HepG2 (cell line): ENCODE data around the gene CPT1A. TPM values are rescaled to one million over a fixed set of nuclear protein-coding genes. Genes with fewer than 3 reads are reported as not detected.

Experiments used
- ATAC-seq: fragments of 200-7000 bp; cut with Tn5 transposase; 3 replicates; pipeline ENCODE4 v1.9.1; 2020; ENCODE audit warnings: mild to moderate bottlenecking, moderate library complexity
- BruUV-seq: library from RNA; stranded (reverse); fragments of 400-500 nt; replicated peaks from 2 replicates; lab custom pipeline; 2021; lab: Mats Ljungman, UMichigan
- CTCF ChIA-PET: fragments of 300-600 bp; formaldehyde crosslinking; extraction: SDS; loops from one replicate; lab custom pipeline; 2021; ENCODE audit warnings: low total read pairs, inconsistent platforms, low intra/inter-chr PET ratio; lab: Yijun Ruan, JAX
- POLR2A ChIA-PET: fragments of 350-600 bp; sonication (Branson Sonifier 250); formaldehyde crosslinking; loops from one replicate; lab custom pipeline; 2020; ENCODE audit warnings: antibody characterized with exemption, inconsistent platforms; lab: Yijun Ruan, JAX
- DNase-seq: peaks from one replicate; pipeline ENCODE4 v3.0.0-alpha.2; 2015; ENCODE audit warnings: low spot score
- FAIRE-seq: peaks from 3 replicates; lab custom pipeline; 2011; peaks lifted over from hg19 to GRCh38; lab: Jason Lieb, UNC
- H2AFZ ChIP-seq: one replicate; pipeline ENCODE4 v1.6.1; 2011; ENCODE audit warnings: low read length, inconsistent platforms
- H3K27ac ChIP-seq: fragments of 300-600 bp; 3 replicates; pipeline ENCODE4 v1.8.0; 2011; ENCODE audit warnings: mixed run types, mild to moderate bottlenecking, mixed read lengths, low read length, inconsistent platforms; ENCODE audit not compliant: insufficient read depth; ENCODE audit errors: extremely low read length
- H3K27me3 ChIP-seq, 2 experiments: fragments of 200-600 bp in 1 of 2; 2 replicates in 1 of 2; 3 replicates in 1 of 2; pipeline versions ENCODE4 v1.6.0 to v1.8.0; 2011; ENCODE audit warnings: low read length in 2 of 2, mild to moderate bottlenecking in 2 of 2, moderate library complexity in 2 of 2, inconsistent platforms in 1 of 2; ENCODE audit not compliant: insufficient read depth in 2 of 2, control insufficient read depth in 1 of 2
- H3K36me3 ChIP-seq, 2 experiments: fragments of 200-600 bp in 1 of 2; replicated peaks in 1 of 2; 2 replicates in 1 of 2; 3 replicates in 1 of 2; pipeline versions ENCODE4 v1.5.1 to v1.8.0; 2011; ENCODE audit warnings: low read length in 2 of 2, inconsistent platforms in 1 of 2; ENCODE audit not compliant: insufficient read depth in 2 of 2, control insufficient read depth in 1 of 2
- H3K4me1 ChIP-seq: 2 replicates; pipeline ENCODE4 v1.5.1; 2012; ENCODE audit warnings: low read length, inconsistent platforms; ENCODE audit not compliant: insufficient read depth
- H3K4me2 ChIP-seq: 2 replicates; pipeline ENCODE4 v1.6.0; 2011; ENCODE audit warnings: low read depth, low read length, inconsistent platforms
- H3K4me3 ChIP-seq, 3 experiments: fragments of 200-600 bp in 1 of 3; sonication (generic), shearing (Covaris generic) in 1 of 3; replicated peaks in 1 of 3; 2 replicates each; pipeline ENCODE4 v1.5.1; 2011 to 2016; ENCODE audit warnings: low read length in 3 of 3, inconsistent platforms in 2 of 3, low read depth in 2 of 3, mild to moderate bottlenecking in 2 of 3, control low read depth in 1 of 3, mixed read lengths in 1 of 3; ENCODE audit not compliant: insufficient read depth in 1 of 3
- H3K79me2 ChIP-seq: one replicate; pipeline ENCODE4 v1.6.1; 2011; ENCODE audit warnings: low read length, inconsistent platforms; ENCODE audit not compliant: insufficient read depth
- H3K9ac ChIP-seq: 2 replicates; pipeline ENCODE4 v1.6.0; 2011; ENCODE audit warnings: mild to moderate bottlenecking, low read depth, low read length, inconsistent platforms; ENCODE audit not compliant: insufficient read depth
- H3K9me3 ChIP-seq: 2 replicates; pipeline ENCODE4 v1.5.1; 2012; ENCODE audit warnings: mild to moderate bottlenecking, low read length
- H4K20me1 ChIP-seq: 2 replicates; pipeline ENCODE4 v1.6.0; 2011; ENCODE audit warnings: inconsistent platforms, mild to moderate bottlenecking, low read length, moderate library complexity; ENCODE audit not compliant: insufficient read depth
- ATF7 ChIP-seq, 2 experiments: fragments of 450-650 bp in 1 of 2; sonication (generic) in 1 of 2; formaldehyde crosslinking in 1 of 2; IDR thresholded peaks; 2 replicates each; pipeline versions ENCODE4 v1.4.0 to v1.6.1; 2016 to 2020; ENCODE audit warnings: antibody characterized with exemption in 1 of 2, mild to moderate bottlenecking in 1 of 2, missing genetic modification reagents in 1 of 2
- CBX1 ChIP-seq: IDR thresholded peaks from one replicate; pipeline ENCODE4 v1.6.1; 2016; ENCODE audit warnings: antibody characterized with exemption, low read depth
- ELF3 ChIP-seq: IDR thresholded peaks from 2 replicates; pipeline ENCODE4 v1.6.1; 2016; ENCODE audit warnings: missing genetic modification reagents, missing compliant biosample characterization
- MBD4 ChIP-seq: IDR thresholded peaks from 2 replicates; pipeline ENCODE4 v1.6.1; 2012; ENCODE audit warnings: low read length, inconsistent platforms, borderline replicate concordance
- XRCC5 ChIP-seq: fragments of 200-400 bp; formaldehyde crosslinking; optimal IDR thresholded peaks from 2 replicates; pipeline ENCODE3; 2017; ENCODE audit warnings: mild to moderate bottlenecking, low read length
- ZFP62 ChIP-seq: sonication (generic); formaldehyde crosslinking; IDR thresholded peaks from 2 replicates; pipeline ENCODE4 v1.4.0; 2020; ENCODE audit warnings: missing genetic modification reagents
- ZNF556 ChIP-seq: sonication (generic); formaldehyde crosslinking; IDR thresholded peaks from 2 replicates; pipeline ENCODE4 v1.4.0; 2020; ENCODE audit warnings: mild to moderate bottlenecking, missing genetic modification reagents, borderline replicate concordance
- WGBS: methylation state at CpG from one replicate; pipeline ENCODE4 v1.1.6; 2017; ENCODE audit warnings: low lambda C conversion rate; 5-methylcytosine and 5-hydroxymethylcytosine counted together
- in situ Hi-C: cut with HindIII; loops from 2 replicates; pipeline ENCODE4 v1.10.0; 2017; ENCODE audit warnings: low pct_unique_long_range_greater_than_20kb; ENCODE audit not compliant: extremely low pct_ligation_motif_present
- intact Hi-C: fragments of 100-400 bp; cut with micrococcal nuclease; formaldehyde crosslinking; loops from one replicate; pipeline ENCODE4 v1.10.0; 2022; ENCODE audit not compliant: unreplicated experiment
- polyA plus RNA-seq, 8 experiments: library from polyadenylated mRNA; depleted of rRNA in 3 of 8; stranded (reverse) in 7 of 8; unstranded in 1 of 8; fragments of >200 nt; fragmentation: Illumina TruSeq in 4 of 8; extraction: Trizol in 4 of 8; gene quantifications; 2 replicates each; pipeline versions ENCODE4 v1.2.1 to v1.2.3, GENCODE V29; 2011 to 2016; ENCODE audit warnings: low read depth in 4 of 8, missing spikeins in 1 of 8, mixed read lengths in 1 of 8; ENCODE audit not compliant: insufficient read depth in 1 of 8
- total RNA-seq, 5 experiments: library from RNA; depleted of rRNA; stranded (reverse); fragments of >200 nt; fragmentation: Illumina TruSeq; extraction: Trizol; gene quantifications; 2 replicates each; pipeline ENCODE4 v1.2.3, GENCODE V29; 2016; ENCODE audit warnings: low read depth in 1 of 5
- TF ChIP-seq, protein P1 (sequence below): sonication (generic); formaldehyde crosslinking; IDR thresholded peaks from 2 replicates; pipeline ENCODE4 v1.5.1; 2020; ENCODE audit warnings: missing genetic modification reagents, mild to moderate bottlenecking, borderline replicate concordance

Gene CPT1A
- total and polyA plus RNA-seq, 2 of the 13 experiments (the other 11 are each of a cell fraction or from before 2014, with no cell fraction given), result 7.0 to 7.1 TPM

DNA sequence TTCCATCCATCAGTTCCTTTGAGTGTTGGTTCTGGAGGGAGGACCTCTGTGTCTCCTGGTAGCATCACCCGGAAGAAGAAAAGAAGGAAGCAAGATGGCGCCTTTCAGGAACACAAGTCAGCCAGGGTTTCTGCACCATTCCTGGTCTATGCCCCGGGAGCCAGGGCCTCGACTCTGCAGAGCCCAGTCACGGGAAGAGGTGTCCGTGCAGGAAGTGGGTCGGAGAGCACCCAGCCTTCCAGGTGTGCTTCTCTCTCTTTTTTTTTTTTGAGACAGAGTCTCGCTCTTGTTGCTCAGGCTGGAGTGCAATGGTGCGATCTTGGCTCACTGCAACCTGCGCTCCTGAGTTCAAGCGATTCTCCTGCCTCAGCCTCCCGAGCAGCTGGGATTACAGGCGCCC is 40.7 kb upstream of the CPT1A start:
- Histone ChIP-seq H4K20me1 (no peaks in the 10 kb centered on the region), H3K9ac (no peak overlapping the region), H3K79me2 (no peaks in the 10 kb centered on the region), H3K4me1 (peaks cover 9% of the 10 kb centered on the region), H2AFZ (no peak overlapping the region), H3K27ac (no peak overlapping the region), H3K36me3 (no peaks in the 10 kb centered on the region; a peak in 1 of 5 replicates), H3K4me2 (no peak overlapping the region), H3K9me3 (no peaks in the 10 kb centered on the region), H3K4me3 (no peak overlapping the region), H3K27me3 (no peaks in the 10 kb centered on the region)
- WGBS, result 90% methylated on average over 13 of the region's 13 CpGs
- DNase-seq (no peak), ATAC-seq (no peak), FAIRE-seq (no peak)
- POLR2A ChIA-PET, result no interaction called here
- no TSS peak for BruUV-seq
- in situ Hi-C loops (loop anchor here (25.0 kb wide), 1 partner anchor 245 kb away; no protein-coding TSS in a partner anchor), intact Hi-C loops (no loop called here)
- TF ChIP-seq ELF3 (CRISPR knock-in tag) (no peak), XRCC5 (no peak), ZFP62 (CRISPR knock-in tag) (no peak), ZNF556 (CRISPR knock-in tag) (no peak), CBX1 (no peak), ATF7 (IDR thresholded peaks at IDR 0.05) (no peak), ATF7 (CRISPR knock-in tag; IDR thresholded peaks at IDR 0.05) (no peak), MBD4 (no peak)
- TF ChIP-seq, protein P1, sequence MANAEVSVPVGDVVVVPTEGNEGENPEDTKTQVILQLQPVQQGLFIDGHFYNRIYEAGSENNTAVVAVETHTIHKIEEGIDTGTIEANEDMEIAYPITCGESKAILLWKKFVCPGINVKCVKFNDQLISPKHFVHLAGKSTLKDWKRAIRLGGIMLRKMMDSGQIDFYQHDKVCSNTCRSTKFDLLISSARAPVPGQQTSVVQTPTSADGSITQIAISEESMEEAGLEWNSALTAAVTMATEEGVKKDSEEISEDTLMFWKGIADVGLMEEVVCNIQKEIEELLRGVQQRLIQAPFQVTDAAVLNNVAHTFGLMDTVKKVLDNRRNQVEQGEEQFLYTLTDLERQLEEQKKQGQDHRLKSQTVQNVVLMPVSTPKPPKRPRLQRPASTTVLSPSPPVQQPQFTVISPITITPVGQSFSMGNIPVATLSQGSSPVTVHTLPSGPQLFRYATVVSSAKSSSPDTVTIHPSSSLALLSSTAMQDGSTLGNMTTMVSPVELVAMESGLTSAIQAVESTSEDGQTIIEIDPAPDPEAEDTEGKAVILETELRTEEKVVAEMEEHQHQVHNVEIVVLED (CRISPR knock-in tag), result no peak
- CTCF ChIA-PET, result no interaction called here
